Measurements from ENCODE around the gene CRTC1.

CRTC1 gene

GRCh38 chr19:18750295-18750970, 67.0 kb downstream of the CRTC1 start:
- DNase-seq, result no peak

- no peak for DNase-seq
Observed at GRCh38 chr19:18751571-18751970, 68.1 kb downstream of the CRTC1 start.

- DNase-seq, result no peak
Observed at GRCh38 chr19:18754501-18754900, 71.0 kb downstream of the CRTC1 start.

GRCh38 chr19:18756896-18757295, 73.4 kb downstream of the CRTC1 start:
- DNase-seq, result no peak

- DNase-seq, result no peak
Observed at GRCh38 chr19:18759304-18759994, 76.0 kb downstream of the CRTC1 start.

GRCh38 chr19:18759995-18760426, 76.5 kb downstream of the CRTC1 start:
- DNase-seq, result no peak

- DNase-seq, result no peak
Observed at GRCh38 chr19:18760440-18761383, 77.2 kb downstream of the CRTC1 start.

- DNase-seq, result no peak
Observed at GRCh38 chr19:18761531-18762110, 78.1 kb downstream of the CRTC1 start.

GRCh38 chr19:18762125-18763023, 78.9 kb downstream of the CRTC1 start:
- no peak for DNase-seq

- no peak for DNase-seq
Observed at GRCh38 chr19:18763674-18764590, 80.5 kb downstream of the CRTC1 start.

- no peak for DNase-seq
Observed at GRCh38 chr19:18764591-18765051, 81.1 kb downstream of the CRTC1 start.

GRCh38 chr19:18765224-18765623, 81.7 kb downstream of the CRTC1 start:
- no peak for DNase-seq

GRCh38 chr19:18768046-18768771, 84.7 kb downstream of the CRTC1 start:
- no peak for DNase-seq

- no peak for DNase-seq
Observed at GRCh38 chr19:18768997-18769891, 85.8 kb downstream of the CRTC1 start.

- DNase-seq, result no peak
Observed at GRCh38 chr19:18769989-18770528, 86.6 kb downstream of the CRTC1 start.

- DNase-seq, result no peak
Observed at GRCh38 chr19:18770663-18771327, 87.3 kb downstream of the CRTC1 start.

- DNase-seq, result no peak
Observed at GRCh38 chr19:18771328-18772242, 88.1 kb downstream of the CRTC1 start.
